Measurements from ENCODE around the gene HSD17B13.
"Not testable (repeated sequence)": the region's sequence is repeated elsewhere in the genome, so short reads cannot be mapped to it uniquely, and the experiment has no call there.

The HSD17B13 gene, protein sequence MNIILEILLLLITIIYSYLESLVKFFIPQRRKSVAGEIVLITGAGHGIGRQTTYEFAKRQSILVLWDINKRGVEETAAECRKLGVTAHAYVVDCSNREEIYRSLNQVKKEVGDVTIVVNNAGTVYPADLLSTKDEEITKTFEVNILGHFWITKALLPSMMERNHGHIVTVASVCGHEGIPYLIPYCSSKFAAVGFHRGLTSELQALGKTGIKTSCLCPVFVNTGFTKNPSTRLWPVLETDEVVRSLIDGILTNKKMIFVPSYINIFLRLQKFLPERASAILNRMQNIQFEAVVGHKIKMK

DNA sequence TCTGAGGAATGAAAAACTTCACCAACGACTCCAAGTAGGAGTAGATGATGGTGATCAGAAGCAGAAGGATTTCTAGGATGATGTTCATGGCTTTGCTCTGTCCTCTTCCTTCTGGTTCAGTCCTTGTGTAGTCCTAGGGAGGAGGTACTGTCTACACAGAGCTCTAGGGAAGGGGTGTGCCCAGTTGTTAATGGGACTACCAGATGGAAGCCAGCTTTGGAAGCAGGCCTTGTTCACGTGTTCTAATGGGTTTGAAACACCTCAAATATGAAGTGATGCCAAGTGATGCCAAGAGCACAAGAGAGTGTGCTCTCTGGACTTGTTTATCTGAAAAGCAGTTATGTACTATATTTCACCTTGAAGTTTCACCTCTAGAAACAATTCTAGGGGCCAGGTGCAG lies at the start of gene HSD17B13:
Gene HSD17B13, minus strand, starts transcription at position 129 of the 400 bp plus-strand sequence. Its CDS starts 41 bp downstream, at position 88.
- no peak for DNase-seq (ENCODE audit: low spot score)

DNA sequence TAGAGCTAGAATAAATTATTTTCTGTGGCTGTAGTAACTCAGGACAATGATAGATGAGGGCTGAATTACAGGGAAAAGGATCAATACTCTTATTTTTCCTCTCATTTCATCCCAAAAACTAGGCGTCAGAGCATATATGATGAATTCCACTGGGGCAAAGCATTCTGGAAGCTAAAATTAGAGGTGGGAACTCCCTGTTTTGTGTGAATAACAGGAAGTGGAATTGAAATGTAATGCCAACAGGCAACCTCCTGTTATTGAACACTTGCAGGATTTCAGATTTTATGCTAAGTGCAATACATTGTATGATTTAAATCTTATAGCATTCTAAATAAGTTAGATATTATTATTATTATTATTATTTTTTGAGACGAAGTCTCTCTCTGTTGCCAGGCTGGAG lies 47.4 kb upstream of the HSD17B13 start:
- no peak for DNase-seq (ENCODE audit: low spot score)

DNA sequence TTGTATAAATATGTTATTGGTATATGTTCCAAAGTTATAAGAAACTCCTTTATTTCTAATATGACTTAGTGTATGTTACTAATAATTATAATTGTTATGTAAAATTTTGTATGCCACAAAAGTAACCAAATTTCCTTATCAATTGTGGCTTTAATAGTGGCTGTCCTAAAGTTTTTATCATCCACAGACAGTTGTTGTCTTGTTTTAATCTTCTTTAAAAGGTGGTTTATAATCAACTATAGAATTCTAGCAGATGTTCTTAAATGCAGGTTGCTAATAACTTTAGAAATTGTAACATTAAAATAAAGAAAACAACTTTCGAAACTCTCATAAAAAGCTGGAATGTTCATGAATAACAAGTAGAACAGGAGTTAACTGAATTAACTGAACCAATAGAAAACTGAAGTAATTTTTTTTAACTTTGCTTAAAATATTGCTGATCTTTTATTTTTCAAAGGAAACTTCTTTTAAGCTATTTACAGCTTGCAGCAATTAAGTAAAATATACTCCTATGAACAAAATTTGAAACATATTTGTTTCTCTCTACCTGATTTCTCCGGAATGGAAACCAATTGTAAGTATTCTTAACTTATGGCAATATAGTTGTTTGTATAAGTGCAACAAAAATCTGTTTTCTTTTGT lies 44.0 kb upstream of the HSD17B13 start:
- no peak for DNase-seq (ENCODE audit: low spot score)

DNA sequence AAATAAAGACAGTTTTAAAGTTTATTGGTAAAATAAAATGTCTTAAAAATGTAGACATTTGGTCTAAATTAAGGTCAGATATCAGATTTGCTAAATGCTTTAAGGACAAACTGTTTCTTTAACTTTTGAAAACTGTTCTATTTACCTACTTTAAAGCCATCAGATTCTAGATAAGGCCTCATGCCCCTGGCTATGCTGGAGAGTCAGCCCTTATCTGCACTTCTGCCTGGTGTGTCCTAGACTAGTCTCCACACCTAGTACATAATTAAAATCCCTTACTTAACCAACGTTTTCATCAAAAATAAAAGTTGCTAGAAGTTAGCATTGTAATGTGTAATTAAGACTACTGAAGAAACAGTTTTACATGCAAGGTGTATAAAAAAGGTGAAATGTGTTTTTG lies 42.7 kb upstream of the HSD17B13 start:
- no peak for DNase-seq (ENCODE audit: low spot score)

DNA sequence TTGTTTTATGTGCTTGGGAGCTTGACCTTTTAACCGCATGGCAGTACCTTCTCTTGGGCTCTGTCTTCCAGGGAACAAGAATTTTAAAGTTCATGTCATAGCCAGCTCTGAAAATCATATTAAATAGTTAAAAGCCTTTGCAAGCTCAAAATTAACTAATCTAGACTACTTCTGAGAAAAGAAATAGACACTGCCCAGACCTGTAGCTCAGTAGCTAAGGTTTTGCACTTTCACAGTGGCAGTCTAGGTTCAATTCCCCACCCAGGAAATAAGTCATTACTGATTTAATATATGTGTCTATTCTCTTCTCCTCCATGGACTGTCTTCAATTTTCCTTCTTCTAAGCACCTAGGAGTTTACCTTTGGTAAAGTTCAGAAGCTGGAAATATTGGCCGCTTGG lies 40.9 kb upstream of the HSD17B13 start:
- no peak for DNase-seq (ENCODE audit: low spot score)

DNA sequence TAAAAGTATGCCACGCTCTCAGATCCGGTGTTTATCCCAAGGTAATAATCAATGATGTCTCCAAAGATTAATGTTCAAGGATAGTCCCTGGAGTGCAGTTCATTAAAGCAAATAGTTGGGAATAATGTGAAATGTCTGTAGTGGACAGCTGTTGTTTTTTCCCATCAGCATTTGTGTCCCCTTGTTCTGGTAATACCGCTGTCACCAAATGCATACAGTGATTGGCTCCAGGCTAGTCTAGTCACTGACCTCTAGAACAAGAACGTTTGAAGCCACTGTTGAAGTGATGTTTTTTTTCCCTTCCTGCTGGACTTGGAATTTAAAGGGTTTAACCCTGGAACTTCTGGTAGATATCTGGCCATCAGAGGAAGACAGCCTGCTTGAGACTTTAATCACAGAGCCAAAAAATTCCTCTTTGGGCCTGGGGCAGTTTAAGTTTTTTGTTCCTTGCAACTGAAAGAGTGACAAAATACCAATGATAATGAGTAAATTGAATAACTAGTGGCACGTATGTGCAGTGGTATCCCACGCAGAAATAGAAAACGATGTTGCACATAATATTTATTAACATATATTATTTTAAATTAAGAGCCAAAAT lies 37.8 kb upstream of the HSD17B13 start:
- DNase-seq (ENCODE audit: low spot score), result no peak

DNA sequence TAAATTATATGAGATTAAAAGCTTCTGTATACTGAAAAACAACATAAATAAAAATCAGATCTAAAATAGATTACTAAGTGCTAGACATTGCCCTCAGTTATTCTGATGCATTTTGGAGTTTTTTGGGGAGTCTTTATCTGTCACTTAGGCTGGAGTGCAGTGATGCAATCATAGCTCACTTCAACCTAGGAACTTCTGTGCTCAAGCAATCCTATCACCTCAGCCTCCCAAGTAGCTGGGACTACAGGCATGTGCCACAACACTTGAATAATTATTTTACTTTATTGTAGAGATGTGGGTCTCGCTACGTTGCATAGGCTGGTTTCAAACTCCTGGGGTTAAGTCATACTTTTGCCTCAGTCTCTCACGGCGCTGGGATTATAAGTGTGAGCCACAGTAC lies 36.6 kb upstream of the HSD17B13 start:
- no peak for DNase-seq (ENCODE audit: low spot score)

DNA sequence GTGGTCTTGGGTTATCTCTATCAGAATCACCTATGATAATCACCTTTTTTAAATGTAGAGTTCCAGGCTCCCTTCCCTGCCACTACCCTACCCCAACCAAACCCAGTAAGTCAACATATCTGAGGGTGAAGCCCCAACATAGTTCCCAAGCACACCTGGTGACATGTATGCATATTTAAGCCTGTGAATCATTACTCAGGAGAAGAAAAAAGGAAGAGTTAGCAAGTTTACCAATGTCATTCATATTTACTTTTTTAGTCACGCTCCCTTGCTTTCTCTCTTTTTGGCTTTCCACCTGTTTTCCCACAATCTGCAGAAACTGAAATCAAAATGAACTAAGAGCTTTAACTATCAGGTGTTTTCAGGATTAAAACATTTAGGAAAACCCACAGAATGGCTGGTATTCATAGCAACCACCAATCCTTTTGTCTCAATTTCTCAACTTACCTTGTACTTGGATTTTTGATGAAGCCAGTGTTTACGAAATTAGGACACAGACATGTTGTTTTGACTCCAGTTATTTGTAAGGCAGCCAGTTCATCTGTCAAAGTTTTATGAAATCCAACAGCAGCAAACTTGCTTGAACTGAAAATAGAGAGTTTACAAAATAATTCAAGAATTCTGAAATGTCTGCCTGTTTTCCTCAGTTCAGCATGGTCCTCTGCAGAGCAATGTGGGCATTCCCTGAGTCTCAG lies 34.3 kb upstream of the HSD17B13 start:
- no peak for DNase-seq (ENCODE audit: low spot score)

DNA sequence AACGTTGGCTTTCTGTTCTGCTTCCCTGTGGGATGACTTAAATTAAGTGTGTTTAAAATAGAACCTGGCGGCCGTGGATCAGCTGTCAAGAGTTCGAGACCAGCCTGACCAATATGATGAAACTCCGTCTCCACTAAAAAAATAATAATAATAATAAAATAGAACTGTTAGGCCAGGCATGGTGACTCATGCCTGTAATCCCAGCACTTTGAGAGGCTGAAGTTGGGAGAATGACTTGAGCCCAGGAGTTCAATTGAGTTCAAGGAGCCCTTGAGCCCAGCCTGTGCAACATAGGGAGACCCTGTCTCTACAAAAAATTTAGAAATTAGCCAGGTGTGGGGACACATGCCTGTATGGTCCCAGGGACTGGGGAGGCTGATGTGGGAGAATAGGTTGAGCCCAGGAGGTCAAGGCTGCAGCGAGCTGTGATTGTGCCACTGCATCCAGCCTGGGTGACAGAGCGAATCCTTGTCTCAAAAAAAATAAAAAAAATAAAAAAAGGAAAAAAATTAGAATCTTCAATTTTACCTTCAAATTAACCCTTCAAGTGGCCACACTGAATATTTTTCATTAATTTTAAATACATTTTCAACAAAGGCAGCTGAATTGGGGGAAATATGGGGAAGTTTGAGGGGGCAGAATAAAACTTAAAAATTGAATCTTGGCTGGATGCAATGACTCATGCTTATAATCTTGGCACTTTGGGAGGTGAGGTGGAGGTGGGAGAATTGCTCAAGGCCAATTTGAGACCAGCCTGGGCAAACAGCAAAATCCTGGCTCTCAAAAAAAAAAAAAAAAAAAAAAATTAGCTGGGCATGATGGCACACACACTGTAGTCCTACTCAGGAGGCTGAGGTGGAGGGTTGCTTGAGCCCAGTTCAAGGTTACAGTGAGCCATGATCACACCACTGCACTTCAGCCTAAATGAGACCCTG lies 31.8 kb upstream of the HSD17B13 start:
- DNase-seq (ENCODE audit: low spot score), result no peak

DNA sequence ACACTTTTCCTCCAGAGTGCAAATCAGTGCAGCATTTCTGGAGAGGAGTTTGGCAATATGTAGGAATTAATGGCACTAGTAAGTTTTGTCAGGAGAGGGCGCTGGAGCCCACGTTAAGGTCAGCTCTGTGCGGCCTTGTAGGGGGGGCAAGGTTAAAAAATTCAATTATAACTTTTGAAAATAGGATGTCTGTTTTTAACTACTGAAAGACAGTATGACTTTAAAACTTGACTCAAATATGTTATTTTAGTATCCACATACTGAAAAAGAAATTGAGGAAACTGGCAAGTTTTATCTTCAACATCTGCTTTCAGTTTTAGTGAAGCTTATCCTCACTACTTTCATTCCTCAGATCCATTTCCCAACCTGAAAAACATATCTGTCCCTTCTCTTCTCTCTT lies 30.9 kb upstream of the HSD17B13 start:
- peak; percentile 11 for DNase-seq (ENCODE audit: low spot score)

DNA sequence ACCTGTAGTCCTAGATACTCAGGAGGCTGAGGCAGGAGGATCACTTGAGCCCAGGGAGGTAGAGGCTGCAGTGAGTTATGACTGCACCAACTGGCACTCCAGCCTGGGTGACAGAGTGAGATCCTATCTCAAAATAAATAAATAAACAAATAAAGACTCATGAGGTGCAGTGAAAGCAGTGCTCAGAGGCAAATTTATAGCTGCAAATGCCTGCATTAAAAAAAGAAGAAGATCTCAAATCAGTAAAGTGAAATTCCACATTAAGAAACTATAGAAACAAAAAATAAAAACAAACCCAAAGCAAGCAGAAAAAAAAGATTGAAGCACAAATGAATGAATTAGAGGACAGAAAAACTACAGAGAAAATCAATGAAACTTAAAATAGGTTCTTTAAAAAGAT lies 22.5 kb upstream of the HSD17B13 start:
- DNase-seq (ENCODE audit: low spot score), result no peak

DNA sequence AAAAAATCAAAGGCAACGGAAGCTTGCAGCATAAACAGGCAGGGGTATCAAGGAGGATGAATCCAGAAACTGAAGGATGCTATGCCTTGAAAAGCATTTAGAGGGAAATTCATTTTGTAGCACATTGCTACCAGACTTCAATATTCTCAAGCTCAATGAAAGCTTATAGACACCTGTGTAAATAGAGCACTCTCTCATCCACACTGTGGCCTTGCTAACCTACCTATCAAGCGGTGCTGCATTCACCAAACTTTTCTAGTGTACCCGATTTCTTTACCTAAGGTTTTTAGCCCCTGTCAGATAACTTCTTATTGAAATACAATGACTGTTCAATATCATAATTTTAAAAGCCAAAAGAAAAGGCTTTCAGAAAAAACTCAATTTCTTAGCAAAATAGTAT lies 20.2 kb upstream of the HSD17B13 start:
- no peak for DNase-seq (ENCODE audit: low spot score)

DNA sequence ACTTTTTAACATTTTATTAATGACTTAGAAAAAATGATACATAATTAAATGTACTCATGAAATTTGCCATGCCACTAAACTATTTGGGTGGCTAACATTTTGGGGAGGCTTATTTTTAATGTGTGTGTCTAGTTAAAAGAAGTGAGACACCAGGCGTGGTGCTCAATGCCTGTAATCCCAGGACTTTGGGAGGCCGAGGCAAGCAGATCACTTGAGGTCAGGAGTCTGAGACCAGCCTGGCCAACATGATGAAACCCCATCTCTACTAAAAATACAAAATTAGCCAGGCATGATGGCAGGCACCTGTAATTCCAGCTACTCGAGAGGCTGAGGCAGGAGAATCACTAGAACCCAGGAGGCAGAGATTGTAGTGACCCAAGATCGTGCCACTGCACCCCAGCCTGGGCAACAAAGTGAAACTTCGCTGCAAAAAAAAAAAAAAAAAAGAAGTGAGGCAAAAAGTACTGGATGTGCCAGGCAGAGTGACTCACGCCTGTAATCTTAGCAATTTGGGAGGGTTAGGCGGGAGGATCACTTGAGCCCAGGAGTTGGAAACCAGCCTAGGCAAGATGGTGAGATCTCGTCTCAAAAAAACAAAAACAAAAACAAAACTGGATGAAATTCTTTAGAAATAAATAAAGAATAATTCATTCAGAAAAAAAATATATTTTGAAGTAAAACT lies 19.4 kb upstream of the HSD17B13 start:
- not testable (repeated sequence) for DNase-seq (ENCODE audit: low spot score)

DNA sequence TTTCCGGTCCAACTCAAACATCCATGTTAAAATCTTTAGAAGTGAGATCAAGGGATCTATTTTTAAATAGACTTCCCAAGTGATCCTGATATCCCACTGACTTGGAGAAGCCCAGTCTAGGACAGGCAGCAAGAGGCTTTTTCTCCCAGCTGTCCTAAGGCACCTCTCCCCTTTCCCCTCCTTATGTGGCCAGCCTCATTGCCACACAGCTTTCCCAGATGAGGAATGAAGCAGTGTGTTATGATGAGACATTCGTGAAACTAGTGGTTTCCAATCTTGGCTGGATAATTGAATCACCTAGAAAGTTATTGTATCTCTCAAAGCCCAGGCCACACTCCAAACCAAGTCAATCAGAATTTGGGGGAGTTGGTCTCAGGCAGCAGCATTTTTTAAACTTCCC lies 16.8 kb upstream of the HSD17B13 start:
- DNase-seq (ENCODE audit: low spot score), result no peak

DNA sequence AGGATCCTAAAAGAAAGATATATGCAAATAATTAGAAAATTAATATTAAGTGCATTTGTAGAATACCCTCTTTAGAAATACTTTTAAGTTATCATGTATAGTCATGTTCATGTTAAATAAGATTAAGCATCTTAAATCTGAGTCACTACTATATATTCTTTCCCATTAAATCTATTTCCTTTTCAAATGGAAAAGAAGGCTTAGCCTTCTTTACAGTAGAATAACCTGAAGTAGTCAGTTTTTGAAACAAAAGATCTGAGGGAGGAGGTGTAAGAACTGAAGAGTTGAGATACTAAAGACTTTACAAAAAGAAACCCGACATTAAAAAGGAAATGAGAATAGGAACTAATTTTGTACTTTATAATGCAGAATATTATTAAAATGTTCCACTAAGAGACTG lies 14.7 kb upstream of the HSD17B13 start:
- no peak for DNase-seq (ENCODE audit: low spot score)

DNA sequence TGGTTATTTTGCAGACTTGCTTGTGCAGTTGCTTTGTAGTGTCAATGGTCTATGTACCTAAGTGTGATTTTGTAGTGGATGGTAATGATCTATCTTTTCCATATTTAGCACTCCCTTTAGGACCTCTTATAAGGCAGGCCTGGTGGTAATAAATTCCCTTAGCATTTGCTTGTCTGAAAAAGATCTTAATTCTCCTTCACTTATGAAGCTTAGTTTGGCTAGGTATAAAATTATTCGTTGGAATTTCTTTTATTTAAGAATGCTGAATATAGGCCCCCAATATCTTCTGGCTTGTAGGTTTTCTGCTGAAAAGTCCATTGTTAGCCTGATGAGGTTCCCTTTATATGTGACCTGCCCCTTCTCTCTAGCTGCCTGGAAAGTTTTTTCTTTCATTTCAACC lies 10.6 kb upstream of the HSD17B13 start:
- no peak for DNase-seq (ENCODE audit: low spot score)

DNA sequence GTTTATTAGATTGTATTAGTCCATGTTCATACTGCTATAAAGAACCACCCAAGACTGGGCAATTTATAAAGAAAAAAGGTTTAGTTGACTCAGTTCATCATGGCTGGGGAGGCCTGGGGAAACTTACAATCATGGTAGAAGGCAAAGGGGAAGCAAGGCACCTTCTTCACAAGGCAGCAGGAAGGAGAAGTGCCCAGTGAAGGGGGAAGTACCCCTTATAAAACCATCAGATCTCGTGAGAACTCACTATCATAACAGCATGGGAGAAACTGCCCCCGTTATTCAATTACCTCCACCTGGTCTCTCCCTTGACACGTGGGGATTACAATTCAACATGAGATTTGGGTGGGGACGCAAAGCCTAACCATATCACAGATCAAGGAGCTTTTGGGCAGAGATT lies 8.1 kb upstream of the HSD17B13 start:
- DNase-seq (ENCODE audit: low spot score), result no peak

DNA sequence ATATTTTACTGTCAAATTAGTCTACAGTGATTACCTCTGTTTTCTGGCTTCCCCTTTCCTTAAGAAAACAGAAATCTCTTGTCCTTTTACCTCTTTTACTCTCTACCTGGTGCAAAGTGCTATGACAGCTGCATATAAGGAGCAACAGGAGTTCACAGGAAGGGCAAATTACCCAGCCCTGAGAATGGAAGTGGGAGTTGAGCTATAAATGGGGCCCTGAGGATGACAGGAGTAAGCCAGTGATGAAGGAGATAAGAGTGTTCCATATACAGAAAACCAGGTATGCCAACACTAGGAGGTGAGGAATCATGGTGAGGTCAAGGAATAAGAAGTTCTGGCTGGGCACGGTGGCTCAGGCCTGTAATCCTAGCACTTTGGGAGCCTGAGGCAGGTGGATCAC lies 4.5 kb upstream of the HSD17B13 start:
- no peak for DNase-seq (ENCODE audit: low spot score)

DNA sequence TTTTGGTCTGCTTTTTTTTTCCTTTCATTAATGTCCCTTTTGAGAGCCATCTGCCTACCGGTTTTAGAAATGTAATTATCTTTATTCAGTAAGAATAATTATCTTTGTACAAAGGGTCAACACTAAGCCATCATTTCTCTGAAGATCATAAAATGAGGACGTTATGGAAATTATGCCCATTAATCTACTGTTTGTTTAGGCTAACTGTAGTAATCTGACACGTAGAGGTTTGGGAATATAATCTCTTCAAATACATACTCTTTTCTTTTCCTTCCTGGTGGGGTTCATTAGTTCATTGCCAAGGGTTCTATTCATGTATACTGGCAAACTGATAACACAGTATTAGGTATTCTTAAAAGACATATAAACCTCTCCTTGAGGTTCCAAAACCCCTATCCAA lies 3.8 kb upstream of the HSD17B13 start:
- no peak for DNase-seq (ENCODE audit: low spot score)

DNA sequence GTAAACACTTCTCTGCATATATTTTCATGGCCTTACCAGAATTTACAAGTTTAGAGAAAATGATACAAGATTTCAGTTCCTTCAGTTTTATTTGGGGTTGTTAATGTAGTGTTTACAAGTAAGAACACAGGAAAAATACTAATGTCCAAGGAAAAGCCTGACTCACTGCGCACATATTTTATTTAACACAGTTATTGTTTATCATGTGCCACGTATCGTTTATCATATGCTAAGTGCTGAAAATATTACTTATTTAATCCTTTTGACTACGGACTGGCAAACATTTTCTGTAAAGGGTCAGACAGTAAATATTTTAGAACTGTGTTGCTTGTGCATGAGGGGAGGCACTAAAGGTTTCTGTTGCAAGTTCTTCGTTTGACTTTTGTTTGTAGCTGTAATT lies 794 bp downstream of the HSD17B13 start:
- DNase-seq (ENCODE audit: low spot score), result no peak

DNA sequence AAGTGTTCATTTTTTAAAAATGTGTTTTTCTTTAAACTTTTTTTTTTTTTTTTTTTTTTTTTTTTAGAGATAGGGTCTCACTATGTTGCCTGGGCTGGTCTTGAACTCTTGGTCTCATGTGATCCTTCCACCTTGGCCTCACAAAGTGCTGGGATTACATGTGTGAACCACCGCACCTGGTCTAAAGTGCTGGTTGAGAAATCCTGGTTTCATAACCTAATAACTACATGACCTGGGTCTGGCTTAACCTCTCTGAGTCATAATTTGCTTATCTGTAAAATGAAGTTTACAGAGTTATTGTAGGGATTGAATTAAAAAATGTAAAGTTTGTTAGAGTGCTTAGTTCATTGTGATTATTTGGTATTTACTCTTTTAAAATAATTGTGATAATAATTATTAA lies 5.2 kb downstream of the HSD17B13 start:
- DNase-seq (ENCODE audit: low spot score), result peak; percentile 20
